ENCODE results near the gene PLCXD1.
"Not testable (repeated sequence)": the region's sequence is repeated elsewhere in the genome, so short reads cannot be mapped to it uniquely, and the experiment has no call there.

Gene PLCXD1

DNA sequence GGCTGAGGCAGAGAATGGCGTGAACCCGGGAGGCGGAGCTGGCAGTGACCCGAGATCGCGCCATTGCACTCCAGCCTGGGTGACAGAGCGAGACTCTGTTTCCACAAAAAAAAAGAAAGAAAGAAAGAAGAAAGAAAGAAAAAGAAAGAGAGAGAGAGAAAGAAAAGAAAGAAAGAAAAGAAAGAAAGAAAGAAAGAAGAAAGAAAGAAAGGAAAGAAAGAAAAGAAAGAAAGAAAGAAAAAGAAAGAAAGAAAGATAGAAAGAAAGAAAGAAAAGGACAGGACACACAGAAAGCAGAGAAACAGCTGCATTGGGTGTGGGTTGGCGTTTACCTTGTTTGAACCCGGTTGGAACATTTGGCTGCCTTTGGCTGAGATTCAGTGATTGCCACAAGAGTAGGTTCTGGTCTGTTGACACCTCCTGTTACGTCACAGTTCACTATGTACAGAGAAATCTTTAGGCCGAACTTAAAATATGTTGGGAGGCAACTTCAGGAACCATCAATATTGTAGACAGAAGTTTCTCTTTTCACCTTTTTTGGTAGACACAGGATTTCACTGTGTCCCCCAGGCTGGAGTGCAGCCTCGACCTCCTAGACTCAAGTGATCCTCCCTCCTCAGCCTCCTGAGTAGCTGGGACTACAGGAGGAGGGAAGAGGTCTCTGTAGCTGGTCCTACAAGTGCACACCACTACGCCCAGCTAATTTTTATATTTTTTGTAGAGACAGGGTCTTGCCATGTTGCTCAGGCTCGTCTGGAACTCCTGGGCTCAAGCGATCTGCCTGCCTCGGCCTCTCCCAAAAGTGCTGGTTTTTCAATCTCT, 16.3 kb upstream of the PLCXD1 start:
- no peak for DNase-seq

DNA sequence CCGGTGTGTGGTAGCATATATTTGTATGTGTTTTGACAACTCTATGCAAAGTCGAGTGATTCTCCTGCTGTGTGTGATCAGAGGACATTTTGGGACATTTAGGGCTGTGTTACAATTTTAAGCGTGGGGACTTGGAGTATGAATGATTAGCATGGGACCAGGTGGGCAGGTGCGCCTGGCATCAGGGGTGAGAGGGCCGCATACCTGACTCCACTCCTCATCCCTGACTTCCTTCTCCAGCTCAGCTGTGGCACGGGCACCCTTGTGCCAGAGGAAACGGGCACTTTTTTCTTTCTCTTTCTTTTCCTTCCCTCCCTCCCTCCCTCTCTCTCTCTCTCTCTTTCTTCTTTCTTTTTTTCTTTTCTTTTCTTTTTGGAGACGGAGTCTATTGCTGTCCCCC, 15.7 kb upstream of the PLCXD1 start:
- DNase-seq, result no peak

DNA sequence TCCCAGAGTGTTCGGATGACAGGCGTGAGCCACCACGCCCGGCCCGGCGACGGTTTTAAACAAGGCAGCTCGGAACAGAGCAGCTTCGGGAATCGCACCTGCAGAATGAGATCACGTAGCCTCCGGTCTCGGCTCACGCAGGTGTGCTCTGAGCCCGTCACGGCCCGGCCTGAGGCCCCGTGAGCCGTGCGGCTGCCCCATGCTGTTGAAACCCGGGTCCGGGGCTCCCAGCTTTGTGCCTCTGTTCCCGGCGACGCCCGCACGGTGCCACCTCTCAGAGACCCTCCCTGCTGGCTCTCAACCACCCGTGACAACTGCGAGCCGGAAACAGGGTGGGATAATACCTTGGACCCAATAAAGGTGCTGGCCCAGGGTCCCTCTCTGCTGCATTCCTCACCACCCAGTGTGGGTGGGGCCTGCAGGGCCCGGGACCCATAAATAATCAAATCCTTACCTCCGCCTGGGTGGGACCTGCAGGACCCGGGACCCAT, 13.4 kb upstream of the PLCXD1 start:
- DNase-seq, result no peak

DNA sequence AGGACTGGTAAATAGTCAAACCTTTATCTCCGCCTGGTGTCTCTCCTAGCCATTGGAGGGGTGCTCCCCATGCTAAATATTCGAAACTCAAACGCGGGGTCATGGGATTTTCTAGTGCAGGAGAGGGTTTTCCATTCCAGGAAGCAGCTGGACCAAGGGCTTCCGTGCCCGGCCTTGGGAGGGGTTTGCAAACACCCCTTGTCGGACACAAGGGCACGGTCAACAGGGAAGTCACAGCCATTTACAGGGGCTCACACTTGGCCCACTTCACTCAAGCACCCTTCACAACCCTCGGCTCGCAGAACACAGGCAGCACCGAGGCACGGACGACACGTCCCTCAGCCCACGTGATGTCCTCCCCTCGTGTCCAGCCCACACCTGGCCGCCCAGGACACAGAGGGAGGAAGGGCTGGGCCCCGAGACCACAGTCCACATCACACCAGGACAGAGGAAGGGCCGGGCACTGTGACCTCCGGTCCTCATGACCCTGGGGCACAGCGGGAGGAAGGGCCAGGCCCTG, 10.3 kb upstream of the PLCXD1 start:
- no peak for DNase-seq

DNA sequence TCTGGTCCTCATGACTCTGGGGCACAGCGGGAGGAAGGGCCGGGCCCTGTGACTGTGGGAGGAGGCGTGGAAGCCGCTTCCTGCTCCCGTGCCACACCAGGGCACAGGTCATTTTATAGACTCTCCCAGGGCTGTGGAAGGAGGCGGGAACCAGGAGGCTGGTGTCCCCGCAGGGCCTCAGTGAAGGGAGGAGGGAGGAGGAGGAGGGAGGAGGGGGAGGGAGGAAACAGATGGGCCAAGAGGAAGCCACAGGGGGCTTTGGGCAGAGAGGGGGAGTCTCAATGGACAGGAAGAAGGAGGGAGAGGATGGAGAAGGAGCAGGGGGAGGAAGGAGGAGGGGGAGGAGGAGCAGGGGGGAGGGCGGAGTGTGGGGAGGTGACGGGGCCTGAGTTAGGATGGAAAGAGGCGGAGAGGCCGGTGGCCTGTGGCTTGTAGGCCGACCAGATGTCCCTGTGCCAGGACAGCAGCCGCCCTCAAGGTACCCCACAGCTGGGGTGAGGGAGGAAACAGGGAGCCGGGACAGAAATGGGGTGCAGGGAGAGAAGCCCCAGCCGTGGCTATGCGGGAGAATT, 6.2 kb upstream of the PLCXD1 start:
- DNase-seq, result no peak

DNA sequence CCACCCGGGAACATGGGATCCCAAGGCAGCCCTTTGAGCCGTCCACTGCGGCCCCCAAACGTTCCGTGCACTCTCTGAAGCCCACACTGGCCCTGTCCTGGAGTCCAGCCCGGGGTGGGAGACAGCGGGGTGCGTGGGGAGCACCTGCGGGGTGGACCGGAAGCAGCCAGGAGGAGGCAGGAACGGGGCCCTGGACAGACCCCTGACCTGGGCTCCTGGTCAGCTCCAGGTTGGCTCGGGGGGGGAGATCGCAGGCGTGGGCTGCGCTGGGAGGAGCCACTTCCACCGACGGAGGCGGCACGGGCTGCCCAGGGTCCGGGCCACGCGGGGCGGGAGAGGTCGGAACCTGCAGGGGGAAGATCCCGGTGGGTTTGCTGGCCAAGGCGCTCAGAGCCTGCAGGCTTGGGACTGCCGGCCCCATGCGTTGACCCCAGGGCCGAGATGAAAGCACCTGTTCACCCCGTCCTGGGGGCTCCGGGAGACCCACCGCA, 5.7 kb upstream of the PLCXD1 start:
- DNase-seq, result no peak

DNA sequence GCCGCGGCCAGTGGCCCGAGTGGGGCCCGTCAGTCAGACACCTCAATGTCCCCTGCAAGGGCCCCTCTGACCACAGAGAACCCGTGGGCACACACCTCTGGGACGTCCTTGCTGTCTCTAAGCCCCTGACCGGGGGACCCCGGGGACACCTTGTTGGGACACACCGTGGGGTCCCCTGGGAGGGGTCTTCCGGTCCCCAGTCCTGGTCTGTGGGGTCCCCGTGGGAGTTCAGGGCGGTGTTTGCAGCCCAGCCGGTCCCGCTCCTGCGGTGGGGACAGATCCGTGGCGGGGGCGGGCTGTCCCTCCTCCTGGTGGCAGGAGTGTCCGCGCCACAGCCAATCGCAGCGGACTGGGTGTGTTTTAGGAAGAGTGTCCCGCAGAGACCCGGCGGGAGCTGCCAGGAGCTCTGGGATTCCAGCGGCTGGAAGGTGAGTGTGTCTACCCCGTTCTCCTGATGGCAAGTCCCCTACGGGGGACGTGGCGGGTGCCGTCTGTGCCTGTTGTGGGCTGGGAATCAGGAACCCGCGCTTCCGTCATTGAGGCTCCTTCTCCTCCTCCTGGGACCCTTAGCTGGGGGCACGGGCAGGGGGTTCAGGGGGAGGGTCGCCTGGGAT, 5.1 kb upstream of the PLCXD1 start:
- DNase-seq, result no peak

DNA sequence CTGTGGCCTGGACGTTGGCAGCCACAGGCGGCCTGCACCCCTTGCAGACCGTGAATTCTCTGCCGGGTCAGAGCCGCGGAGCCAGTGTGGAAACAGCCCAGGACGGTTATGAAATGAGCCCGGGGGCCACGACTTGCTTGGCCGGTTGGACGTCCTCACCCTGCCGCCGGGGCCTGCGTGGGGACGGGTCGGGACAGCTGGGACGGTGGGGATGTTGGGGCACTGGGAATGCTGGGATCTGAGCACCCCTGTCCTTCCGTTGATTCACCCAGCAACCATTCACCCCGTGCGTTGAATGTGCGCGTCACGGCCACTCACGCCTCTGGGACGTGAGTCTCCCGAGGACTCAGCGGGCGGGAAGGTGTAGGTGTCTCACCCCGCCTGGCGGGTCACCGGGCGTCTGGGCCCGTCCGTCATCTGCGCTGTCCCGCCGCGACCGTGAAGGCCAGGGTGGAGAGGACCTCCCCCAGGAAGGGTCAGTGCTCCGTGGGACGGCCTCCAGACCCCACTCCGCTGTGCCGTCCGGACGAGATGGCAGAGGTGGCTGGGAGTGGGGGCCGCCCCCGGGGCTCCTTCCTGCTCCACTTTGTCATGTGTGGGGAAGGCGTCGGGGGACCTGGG, 4.5 kb upstream of the PLCXD1 start:
- DNase-seq, result no peak

DNA sequence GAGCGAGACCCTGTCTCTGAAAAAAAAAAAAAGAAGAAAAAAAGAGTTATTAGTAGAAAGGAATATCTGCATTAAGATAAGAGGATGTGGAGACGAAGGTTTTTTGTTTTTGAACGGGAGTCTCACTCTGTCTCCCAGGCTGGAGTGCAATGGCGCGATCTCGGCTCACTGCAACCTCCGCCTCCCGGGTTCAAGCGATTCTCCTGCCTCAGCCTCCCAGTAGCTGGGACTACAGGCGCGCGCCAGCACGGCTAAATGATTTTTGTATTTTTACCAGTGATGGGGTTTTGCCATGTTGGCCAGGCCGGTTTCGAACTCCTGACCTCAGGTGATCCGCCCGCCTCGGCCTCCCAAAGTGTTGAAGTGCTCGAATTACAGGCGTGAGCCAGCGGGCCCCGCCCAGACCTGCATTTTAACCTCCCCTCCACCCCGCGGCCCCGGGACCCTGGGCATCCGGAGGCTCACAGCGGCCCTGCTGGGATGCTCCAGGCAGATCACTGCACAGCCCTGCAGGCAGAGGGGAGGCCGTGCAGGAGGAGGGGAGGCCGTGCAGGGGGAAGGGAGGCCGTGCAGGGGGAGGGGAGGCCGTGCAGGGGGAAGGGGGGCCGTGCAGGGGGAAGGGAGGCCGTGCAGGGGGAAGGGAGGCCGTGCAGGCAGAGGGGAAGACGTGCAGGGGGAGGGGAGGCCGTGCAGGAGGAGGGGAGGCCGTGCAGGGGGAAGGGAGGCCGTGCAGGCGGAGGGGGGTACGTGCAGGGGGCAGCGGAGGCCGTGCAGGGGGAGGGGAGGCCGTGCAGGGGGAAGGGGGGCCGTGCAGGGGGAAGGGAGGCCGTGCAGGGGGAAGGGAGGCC, 1.2 kb upstream of the PLCXD1 start:
- DNase-seq, result not testable (repeated sequence)

DNA sequence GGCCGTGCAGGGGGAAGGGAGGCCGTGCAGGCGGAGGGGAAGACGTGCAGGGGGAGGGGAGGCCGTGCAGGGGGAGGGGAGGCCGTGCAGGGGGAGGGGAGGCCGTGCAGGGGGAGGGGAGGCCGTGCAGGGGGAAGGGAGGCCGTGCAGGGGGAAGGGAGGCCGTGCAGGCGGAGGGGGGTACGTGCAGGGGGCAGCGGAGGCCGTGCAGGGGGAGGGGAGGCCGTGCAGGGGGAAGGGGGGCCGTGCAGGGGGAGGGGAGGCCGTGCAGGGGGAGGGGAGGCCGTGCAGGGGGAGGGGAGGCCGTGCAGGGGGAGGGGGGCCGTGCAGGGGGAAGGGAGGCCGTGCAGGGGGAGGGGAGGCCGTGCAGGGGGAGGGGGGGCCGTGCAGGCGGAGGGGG, 459 bp upstream of the PLCXD1 start:
- not testable (repeated sequence) for DNase-seq

DNA sequence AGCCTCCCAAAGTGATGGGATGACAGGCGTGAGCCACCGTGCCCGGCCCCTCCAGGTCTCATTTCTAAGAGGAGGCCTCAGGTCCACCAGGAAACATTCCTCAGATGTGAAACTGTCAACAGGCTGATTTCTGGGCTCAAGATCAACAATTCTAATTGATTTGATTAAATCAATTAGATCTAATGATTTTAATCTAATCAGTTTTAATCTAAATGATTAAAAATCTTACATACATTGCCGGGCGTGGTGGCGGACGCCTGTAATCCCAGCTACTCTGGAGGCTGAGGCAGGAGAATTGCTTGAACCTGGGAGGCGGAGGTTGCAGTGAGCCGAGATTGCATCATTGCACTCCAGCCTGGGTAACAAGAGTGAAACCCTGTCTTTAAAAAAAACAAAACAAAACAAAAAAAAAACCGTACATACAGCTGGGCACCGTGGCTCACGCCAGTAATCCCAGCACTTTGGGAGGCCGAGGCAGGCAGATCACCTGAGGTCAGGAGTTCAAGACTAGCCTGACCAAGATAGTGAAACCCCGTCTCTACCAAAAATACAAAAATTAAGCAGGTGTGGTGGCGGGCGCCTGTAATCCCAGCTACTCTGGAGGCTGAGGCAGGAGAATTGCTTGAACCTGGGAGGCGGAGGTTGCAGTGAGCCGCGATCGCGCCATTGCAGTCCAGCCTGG, 960 bp downstream of the PLCXD1 start:
- not testable (repeated sequence) for DNase-seq

DNA sequence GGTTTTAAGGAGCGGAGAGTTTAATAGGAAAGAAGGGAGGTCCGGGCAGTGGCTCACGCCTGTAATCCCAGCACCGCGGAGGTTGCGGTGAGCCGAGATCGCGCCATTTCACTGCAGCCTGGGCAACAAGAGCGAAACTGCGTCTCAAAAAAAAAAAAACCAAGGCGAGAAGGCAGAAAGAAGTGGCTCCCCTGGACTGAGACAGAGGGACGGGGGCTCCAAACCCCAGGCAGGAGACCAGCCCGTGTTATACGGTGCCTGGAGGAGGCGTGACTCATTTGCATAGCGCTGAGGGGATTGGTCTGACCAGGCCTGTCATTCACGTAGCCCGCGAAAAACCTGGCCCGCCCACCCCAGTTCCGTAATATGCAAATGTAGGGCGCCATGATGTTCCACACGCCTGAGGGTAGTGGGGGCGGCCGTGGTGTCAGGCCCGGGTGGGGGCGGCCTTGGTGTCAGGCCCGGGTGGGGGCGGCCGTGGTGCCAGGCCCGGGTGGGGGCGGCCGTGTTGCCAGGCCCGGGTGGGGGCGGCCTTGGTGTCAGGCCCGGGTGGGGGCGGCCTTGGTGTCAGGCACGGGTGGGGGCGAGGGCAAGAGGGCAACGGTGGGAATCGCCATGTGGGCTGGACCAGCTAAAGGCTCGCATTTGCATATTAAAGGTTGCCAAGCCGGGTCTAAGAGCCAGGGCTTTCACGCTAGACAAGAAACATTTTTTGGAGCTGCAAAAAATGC, 2.1 kb downstream of the PLCXD1 start:
- no peak for DNase-seq

DNA sequence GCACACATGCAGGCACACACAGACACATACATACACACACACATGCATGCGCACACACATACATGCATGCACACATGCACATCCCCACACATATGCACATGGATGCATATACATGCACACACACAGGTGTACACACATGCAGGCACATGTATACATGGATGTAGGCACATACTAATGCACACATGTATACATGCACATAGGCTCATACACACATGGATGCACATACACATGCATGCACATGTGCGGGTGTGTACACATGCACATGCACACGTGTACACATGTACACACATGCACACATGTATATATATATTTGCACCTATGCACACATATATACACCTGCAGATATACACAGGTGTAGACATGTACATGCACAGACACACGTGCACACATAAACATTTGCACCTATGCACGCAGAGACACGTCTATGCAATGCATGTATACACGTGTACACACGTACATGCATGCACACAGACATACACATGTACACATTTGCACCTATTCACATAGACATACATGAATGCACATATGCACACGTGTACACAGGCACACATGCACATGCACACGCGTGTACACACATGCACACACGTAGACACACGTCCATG, 4.0 kb downstream of the PLCXD1 start:
- DNase-seq, result no peak

DNA sequence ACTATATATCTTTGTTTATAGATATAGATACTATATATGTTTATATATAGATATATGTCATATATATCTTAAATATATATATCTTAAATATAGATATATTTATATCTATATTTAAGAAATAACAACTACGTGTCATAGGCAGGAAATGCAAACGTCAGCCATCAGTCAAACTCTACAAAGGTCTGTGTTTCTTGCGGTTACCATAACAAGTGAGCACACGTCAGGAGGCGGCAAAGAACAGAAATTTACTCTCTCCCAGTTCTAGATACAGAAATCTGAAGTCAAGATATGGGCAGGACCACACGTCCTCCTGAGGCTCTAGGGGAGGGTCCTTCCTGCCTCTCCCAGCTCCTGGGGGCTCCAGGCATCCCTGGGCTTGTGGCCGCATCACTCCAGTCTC, 6.5 kb downstream of the PLCXD1 start:
- DNase-seq, result no peak

DNA sequence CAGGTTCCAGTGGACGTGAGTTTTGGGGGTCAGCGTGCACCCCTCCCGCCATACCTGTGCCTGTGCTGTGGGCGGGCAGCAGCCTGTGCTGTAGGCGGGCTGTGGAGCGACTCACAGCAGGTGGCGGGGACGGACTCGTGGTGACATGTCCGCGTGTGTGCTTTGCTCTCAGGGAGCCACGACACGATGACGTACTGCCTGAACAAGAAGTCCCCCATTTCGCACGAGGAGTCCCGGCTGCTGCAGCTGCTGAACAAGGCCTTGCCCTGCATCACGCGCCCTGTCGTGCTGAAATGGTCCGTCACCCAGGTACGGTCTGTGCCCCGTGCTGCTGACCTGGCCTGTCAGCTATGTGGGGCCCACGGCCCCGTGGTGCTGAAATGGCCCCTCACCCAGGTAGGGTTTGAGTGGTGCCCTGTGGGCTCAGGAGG, 7.4 kb downstream of the PLCXD1 start:
- no peak for DNase-seq

DNA sequence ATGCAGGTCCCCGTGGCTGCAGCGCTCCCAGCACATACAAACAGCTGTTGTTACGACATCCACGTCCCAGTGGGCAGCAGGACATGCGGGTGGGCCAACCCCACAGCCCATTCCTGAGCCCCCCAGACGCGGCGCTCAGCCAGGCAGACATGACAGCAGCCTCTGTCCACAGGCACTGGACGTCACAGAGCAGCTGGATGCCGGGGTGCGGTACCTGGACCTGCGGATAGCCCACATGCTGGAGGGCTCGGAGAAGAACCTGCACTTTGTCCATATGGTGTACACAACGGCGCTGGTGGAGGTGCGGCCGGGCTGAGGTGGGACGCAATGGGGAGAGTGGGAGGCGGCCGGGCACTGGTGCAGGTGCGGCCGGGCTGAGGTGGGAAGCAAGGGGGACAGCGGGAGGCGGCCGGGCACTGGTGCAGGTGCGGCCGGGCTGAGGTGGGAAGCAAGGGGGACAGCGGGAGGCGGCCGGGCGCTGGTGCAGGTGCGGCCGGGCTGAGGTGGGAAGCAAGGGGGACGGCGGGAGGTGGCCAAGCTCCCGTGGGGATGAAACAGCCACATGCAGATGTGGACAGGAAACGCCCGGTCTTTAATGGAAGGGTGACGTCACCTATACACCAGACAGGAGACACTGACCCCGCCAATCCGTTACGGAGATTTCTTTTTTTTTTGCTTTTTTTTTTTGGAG, 9.4 kb downstream of the PLCXD1 start:
- no peak for DNase-seq

DNA sequence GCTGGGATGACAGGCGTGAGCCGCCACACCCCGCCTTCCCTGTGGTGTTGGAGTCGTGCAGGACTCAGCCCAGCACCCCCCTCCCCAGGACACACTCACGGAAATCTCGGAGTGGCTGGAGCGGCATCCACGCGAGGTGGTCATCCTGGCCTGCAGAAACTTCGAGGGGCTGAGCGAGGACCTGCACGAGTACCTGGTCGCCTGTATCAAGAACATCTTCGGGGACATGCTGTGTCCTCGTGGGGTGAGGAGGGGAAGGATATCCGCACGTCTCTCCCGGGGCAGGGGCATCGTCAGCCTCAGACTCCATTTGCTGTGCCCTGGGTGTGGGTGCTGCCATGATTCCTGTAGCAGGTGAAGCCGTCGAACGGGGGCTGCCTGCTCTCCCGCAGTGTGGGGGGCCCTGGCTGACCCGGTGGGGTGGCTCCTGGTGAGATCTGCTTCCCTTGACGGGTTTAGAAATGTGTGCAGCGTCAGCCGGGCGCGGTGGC, 10.3 kb downstream of the PLCXD1 start:
- DNase-seq, result no peak

DNA sequence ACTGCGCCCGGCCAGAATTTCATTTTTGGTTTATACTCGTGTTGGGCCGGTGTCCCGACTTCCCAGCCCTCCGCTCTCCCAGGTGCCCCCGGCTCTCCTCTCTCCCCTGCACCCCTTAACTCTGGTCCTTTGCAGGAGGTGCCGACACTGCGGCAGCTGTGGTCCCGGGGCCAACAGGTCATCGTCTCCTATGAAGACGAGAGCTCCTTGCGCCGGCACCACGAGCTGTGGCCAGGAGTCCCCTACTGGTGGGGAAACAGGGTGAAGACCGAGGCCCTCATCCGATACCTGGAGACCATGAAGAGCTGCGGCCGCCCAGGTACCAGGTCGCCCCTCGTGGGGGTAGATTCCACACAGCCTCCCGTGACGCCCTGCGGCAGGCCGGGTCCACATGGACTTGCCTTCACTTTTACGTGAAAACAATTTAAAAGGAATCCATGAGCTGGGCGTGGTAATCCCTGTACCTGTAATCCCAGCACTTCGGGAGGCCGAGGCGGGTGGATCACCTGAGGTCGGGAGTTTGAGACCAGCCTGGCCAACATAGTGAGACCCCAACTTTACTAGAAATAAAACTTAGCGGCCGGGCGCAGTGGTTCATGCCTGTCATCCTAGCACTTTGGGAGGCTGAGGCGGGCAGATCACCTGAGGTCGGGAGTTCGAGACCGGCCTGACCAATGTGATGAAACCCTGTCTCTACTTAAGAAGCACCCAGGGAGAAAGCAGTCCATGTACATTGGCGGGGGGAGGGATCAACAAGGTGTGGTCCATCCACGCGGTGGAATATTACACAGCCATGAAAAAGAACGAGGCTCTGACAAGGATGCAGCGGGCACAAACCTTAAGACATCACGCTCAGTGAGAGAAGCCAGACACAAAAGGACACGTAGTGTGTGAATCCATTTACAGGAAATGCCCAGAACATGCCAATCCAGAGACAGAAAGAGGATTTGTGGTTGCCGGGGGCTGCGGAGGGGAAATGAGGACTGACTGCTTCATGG, 12.0 kb downstream of the PLCXD1 start:
- no peak for DNase-seq

Data from GDM1 (cell line).